GM18498 (cell line): Measurements from ENCODE around the gene WNK1.
"Not testable (repeated sequence)": the region's sequence is repeated elsewhere in the genome, so short reads cannot be mapped to it uniquely, and the experiment has no call there.

ENCODE experiments used
- ATAC-seq: cut with Tn5 transposase; IDR thresholded peaks from one replicate; pipeline ENCODE4 v1.9.1; 2021; ENCODE audit warnings: mild to moderate bottlenecking, moderate library complexity; ENCODE audit not compliant: unreplicated experiment

Gene WNK1

GRCh38 chr12:905261-906031, 153.1 kb downstream of the WNK1 start:
- ATAC-seq, result no peak

DNA sequence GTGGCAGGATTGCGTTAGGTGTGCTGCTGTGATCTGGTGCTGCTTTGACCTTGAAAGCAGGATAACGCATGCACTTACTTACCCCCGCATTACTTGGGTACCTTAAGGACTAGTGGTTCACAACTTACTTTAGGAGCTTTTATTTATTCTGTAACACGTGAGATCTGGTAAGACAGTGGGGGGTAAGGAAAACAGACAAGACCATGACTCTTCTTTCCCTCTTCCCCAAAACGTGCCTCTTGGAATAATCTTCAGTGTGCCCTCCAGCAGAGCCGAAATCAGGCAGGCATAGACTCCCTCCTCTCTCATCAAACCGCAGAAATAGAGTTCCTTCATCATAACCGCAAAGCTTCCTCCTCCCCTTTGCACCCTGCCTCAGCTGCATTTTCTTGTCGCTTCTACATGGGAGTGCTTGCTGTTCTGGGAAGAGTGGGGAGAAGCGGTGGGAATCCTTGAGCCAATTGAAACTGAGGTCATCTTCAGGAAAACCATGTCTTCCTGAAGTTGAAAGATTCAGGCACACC, 153.7 kb downstream of the WNK1 start:
- no peak for ATAC-seq

GRCh38 chr12:907413-908185, 155.2 kb downstream of the WNK1 start:
- ATAC-seq, result no peak

GRCh38 chr12:909861-910260, 157.5 kb downstream of the WNK1 start:
- ATAC-seq, result no peak

DNA sequence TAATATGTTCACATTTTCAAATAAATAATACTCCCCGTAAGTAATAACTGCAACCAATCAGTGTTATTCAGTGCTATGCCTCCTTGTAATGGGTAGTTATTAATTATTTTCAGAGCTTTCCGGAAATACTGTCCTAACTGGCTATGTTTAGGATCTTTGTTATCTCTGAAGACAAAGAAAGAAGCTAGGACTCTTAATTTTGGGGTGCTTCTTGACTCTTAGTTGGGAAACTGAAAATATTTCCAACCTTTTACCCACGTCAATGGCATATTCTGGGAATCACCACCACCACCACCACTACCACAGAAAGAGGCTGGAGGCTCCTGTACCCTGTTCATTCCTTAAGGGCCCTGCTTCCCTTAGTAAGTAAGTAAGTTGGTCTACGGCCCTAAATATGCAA, 158.0 kb downstream of the WNK1 start:
- no peak for ATAC-seq

DNA sequence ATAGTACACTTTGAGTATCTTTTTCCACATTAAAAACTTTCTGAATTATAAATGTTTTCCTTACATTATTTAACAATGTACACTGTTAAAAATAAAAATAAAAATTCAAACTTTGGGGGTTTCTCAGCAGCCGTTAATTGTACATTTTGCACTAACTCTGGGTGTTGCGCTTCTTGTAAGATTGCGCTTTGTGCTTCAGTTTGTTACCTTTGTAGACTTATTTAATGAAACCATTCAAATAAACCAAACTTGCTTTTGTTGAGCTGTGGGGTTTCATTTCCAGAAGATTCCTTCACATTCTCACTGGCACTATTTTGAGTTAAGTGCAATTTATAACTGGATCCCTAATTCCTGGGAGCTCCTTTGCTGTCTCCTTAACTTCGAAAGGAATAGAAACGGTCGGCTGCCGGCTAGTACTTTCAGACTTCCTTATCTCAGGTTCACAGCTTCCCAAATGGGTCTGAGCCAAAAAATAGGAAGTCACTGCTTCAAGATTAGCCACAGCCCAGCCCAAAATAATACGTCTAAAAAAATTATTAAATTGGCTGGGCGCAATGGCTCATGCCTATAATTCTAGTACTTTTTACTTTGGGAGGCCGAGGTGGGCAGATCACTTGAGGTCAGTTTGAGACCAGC, 158.9 kb downstream of the WNK1 start:
- no peak for ATAC-seq

GRCh38 chr12:912466-913235, 160.3 kb downstream of the WNK1 start:
- no peak for ATAC-seq

DNA sequence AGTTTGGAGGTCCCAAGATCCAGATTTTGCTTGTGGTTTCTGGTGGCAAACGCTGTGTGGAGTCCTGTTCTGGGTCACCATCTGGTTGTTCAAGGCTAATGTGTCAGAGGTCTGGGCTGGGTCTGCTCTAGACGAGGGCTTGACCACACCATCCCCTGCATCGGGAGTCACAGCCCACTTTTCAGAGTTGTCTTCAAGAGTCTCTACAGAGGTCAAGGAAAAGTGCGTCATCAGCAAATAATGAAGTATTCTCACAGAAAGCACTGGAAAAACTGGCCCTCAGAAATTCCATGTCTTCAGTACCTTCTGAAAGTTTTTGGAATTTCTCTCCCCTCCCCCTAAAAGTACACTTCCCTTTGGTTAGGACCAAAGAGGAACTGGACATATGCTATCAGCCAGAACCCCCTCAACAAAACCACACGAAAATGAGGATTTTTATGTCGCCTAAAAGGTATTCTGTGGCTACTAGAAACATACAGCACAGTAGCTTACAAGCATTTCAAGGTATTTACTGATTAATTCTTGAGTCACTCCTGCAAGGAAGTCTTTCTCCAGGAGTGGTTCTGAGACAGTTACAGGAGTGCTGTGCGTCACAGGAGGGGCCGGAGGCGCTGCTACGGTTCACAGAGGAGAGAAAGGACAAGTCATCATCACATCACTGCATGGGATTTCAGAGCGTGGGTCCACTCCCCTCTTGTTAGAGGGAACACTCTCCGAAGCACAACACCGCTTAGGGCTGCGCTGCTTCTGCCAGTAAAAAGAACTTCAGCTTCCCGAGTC, 161.7 kb downstream of the WNK1 start:
- no peak for ATAC-seq

DNA sequence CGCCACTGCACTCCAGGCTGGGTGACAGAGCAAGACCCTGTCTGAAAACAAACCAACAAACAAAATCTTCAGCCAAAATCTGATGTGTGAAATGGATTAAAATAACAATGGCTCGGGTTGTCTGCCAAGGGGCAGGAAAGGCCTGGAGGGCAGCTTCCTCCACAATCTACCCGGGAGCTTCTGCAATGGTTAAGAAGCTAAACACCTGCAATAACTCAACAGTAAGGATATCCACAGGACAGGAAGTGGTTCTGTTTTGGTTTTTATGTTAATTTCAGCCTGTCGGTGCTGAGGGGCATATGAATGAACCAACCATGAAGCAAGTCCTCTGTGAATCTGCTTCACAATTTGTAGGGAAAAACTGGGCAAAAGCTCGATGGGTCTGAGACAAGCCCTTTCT, 162.7 kb downstream of the WNK1 start:
- no peak for ATAC-seq

- ATAC-seq, result no peak
These were observed 163.9 kb downstream of the WNK1 start for GRCh38 chr12:916240-916639.

DNA sequence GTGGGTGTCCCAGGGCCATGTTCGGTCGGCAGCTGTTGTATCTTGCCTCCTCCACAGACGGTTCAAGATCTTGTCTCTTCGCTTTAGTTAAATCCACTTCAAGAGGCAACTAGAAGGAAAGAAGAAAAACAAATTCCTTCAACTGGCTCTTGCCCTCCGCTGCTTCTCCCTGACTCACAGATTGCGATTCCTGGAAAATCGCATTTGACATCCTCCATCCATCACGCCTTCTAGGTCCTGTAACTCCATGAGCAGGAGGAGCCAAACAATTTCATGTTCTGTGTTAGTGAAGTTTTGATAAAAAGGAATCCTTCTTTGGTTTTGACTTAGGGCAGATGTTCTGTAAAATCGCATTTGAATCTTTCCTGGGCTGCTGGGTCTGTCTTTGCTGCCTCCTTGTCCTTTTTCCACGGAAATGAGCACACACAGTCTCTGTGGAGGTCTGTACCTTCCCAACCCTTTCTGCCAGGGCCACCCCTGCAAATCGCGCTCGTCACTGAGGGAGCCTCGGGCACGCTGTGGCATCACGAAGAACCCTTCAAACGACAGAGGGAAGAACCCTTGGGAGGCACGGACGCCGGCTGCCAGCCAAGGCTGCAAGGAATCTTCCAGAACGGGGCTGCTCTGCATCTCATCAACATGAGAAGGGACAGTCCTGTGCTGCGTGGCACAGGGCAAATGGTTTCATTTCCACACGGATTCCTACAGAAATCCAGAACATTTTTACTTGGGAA, 164.5 kb downstream of the WNK1 start:
- ATAC-seq, result no peak

DNA sequence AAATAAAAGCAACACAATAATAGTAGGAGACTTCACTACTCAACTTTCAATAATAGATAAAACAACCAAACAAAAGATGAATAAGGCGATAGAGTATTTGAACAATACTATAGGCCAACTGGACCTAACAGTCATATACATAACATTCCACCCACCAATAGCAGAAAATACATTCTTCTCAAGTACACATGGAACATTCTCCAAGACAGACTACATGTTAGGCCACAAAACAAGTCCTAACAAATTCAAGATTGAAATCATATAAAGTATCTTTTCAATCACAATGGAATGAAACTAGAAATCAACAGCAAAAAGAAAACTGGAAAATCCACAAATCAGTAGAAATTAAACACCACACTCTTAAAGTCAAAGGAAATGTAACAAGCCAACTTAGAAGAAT, 168.3 kb downstream of the WNK1 start:
- no peak for ATAC-seq

DNA sequence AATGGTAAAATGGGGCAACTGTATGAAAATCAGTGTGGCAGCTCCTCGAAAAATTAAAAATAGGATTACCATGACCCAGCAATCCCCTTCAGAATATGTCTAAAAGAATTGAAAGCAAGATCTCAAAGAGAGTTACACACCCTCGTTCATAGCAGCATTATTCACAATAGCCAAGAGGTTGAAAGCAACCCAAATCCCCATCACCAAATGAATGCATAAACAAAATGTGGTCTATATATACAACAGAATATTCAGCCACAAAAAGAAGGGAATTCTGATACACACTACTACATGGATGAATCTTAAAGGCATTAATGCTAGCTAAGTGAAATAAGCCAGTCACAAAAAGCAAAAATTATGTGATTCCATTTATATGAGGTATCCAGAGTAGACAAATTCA, 169.9 kb downstream of the WNK1 start:
- ATAC-seq, result no peak

- no peak for ATAC-seq
These were observed 174.3 kb downstream of the WNK1 start for GRCh38 chr12:926641-927040.

DNA sequence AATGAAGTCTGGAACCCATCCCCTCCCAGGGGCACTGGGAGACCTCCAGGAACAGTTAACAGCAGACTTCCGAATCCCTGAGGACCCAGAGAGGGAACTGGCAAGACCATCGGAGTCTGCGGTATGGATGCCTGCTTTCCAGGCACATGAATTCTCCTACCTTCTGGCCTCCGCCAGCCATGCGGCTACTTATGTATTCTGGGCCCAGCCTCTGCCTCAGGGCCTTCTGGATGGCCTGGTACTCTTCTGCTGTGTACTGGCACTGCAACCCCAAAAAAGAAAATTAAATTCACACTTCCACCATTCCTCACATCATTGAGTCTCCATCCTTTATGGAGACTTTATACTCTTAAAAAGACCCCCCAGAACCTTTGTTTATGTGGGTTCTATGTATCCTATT, 178.7 kb downstream of the WNK1 start:
- no peak for ATAC-seq

- ATAC-seq, result no peak
These were observed 179.2 kb downstream of the WNK1 start for GRCh38 chr12:931591-931990.

DNA sequence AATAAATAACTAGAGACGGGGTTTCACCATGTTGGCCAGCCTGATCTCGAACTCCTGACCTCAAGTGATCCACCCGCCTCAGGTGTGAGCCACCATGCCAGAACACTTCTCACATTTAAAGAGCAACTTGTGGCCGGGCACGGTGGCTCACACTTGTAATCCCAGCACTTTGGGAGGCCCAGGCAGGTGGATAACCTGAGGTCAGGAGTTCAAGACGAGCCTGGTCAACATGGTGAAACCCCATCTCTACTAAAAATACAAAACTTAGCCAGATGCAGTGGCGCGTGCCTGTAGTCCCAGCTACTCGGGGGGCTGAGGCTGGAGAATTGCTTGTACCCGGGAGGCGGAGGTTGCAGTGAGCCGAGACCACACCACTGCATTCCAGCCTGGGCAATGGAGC, 183.5 kb downstream of the WNK1 start:
- not testable (repeated sequence) for ATAC-seq

DNA sequence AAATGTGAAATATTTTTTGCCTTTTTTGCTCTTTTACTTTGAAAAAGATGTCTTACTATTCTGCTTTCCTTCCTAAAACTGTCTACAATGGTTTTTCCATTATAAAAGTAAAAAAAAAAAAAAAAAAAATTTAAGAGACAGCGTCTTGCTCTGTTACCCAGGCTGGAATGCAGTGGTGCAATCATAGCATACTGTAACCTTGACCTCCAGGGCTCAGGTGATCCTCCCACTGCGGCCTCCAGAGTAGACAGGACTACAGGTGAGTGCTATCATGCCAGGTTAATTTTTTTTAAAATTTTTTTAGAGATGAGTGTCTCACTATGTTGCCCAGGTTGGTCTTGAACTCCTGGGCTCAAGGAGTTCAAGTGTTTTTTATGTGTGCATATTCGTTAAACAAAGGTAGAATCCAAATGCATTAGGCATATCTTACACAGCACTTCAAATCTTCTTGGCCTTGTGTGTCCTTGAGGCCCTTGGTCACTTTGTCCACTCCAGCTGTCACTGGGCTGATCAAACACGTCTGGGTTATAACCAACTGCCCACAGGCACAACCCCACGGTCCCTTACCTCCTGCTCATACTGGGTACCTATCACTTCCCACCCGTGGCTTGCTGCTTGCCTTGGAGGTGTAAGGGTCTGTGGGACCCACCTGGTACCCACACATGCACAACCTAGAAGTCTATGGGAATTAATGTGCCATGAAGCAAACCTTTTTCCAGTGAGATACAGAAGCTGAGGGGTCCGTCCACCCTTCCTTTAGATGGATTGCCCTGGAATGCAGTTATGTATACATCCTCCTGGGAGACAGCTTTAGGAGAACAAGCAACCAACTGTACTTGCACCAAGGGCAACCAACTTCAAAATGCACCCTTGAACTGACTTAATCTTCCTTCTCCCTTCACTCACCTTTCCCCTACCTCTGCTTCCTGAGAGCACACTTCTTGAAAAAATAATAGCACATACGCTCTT, 184.3 kb downstream of the WNK1 start:
- no peak for ATAC-seq
